ENCODE data around the gene PIK3C2B.
"Not testable (repeated sequence)": the region's sequence is repeated elsewhere in the genome, so short reads cannot be mapped to it uniquely, and the experiment has no call there.

The PIK3C2B gene

GRCh38 chr1:204491655-204492054 is 3.0 kb downstream of the PIK3C2B start:
- no peaks in the 10 kb centered on the region for H3K36me3 ChIP-seq (ENCODE audit: insufficient read depth, low read length)
- no peaks in the 10 kb centered on the region for H3F3A ChIP-seq (ENCODE audit: low read depth)
- peak overlapping the region; percentile 91 for H3K9ac ChIP-seq (ENCODE audit: low read depth, low read length, poor library complexity, severe bottlenecking)
- H3K4me3 ChIP-seq (ENCODE audit: low read length, poor library complexity, severe bottlenecking): peak overlapping the region; percentile 84
- H3K4me2 ChIP-seq (ENCODE audit: low read depth, low read length, poor library complexity, severe bottlenecking): peak overlapping the region; percentile 97
- H3K79me2 ChIP-seq (ENCODE audit: insufficient read depth, low read length): peaks cover 70% of the 10 kb centered on the region
- no peaks in the 10 kb centered on the region for H3K27me3 ChIP-seq (ENCODE audit: insufficient read depth, low read length, poor library complexity, severe bottlenecking)
- no peaks in the 10 kb centered on the region for H3K9me3 ChIP-seq (ENCODE audit: insufficient read depth, low read depth, low read length)
- peaks cover 61% of the 10 kb centered on the region for H3K4me1 ChIP-seq (ENCODE audit: insufficient read depth, low read length, poor library complexity, severe bottlenecking)
- H3K9me2 ChIP-seq (replicated peaks; ENCODE audit: low read depth, low read length): no peaks in the 10 kb centered on the region
- peaks cover 19% of the 10 kb centered on the region for H4K20me1 ChIP-seq (ENCODE audit: insufficient read depth, low read length, poor library complexity, severe bottlenecking)
- no peak for TF ChIP-seq CTCF (conservative IDR thresholded peaks at IDR 0.05; ENCODE audit: low read length)
- no peak for TF ChIP-seq EZH2phosphoT487 (IDR thresholded peaks at IDR 0.05; ENCODE audit: borderline replicate concordance)
- H2AFZ ChIP-seq (ENCODE audit: low read length): no peak overlapping the region

- H3K9me2 ChIP-seq (replicated peaks; ENCODE audit: low read depth, low read length): no peaks in the 10 kb centered on the region
- no peak overlapping the region for H3K9ac ChIP-seq (ENCODE audit: low read depth, low read length, poor library complexity, severe bottlenecking)
- H3K9me3 ChIP-seq (ENCODE audit: insufficient read depth, low read depth, low read length): no peaks in the 10 kb centered on the region
- H3K4me3 ChIP-seq (ENCODE audit: low read length, poor library complexity, severe bottlenecking): no peak overlapping the region
- H4K20me1 ChIP-seq (ENCODE audit: insufficient read depth, low read length, poor library complexity, severe bottlenecking): peaks cover 16% of the 10 kb centered on the region
- no peaks in the 10 kb centered on the region for H3K27me3 ChIP-seq (ENCODE audit: insufficient read depth, low read length, poor library complexity, severe bottlenecking)
- no peaks in the 10 kb centered on the region for H3K36me3 ChIP-seq (ENCODE audit: insufficient read depth, low read length)
- H3K4me2 ChIP-seq (ENCODE audit: low read depth, low read length, poor library complexity, severe bottlenecking): peak overlapping the region; percentile 97
- H3K79me2 ChIP-seq (ENCODE audit: insufficient read depth, low read length): peaks cover 100% of the 10 kb centered on the region
- H3F3A ChIP-seq (ENCODE audit: low read depth): no peaks in the 10 kb centered on the region
- peaks cover 53% of the 10 kb centered on the region for H3K4me1 ChIP-seq (ENCODE audit: insufficient read depth, low read length, poor library complexity, severe bottlenecking)
- no peak overlapping the region for H2AFZ ChIP-seq (ENCODE audit: low read length)
- TF ChIP-seq EZH2phosphoT487 (IDR thresholded peaks at IDR 0.05; ENCODE audit: borderline replicate concordance) (no peak), CTCF (conservative IDR thresholded peaks at IDR 0.05; ENCODE audit: low read length) (no peak)
Observed at GRCh38 chr1:204487256-204487615, 7.4 kb downstream of the PIK3C2B start.

- not testable (repeated sequence) for H3K9ac ChIP-seq (ENCODE audit: low read depth, low read length, poor library complexity, severe bottlenecking); H3K9me2 ChIP-seq (replicated peaks; ENCODE audit: low read depth, low read length); H3F3A ChIP-seq (ENCODE audit: low read depth); H2AFZ ChIP-seq (ENCODE audit: low read length); H3K27me3 ChIP-seq (ENCODE audit: insufficient read depth, low read length, poor library complexity, severe bottlenecking); H3K36me3 ChIP-seq (ENCODE audit: insufficient read depth, low read length); H3K4me3 ChIP-seq (ENCODE audit: low read length, poor library complexity, severe bottlenecking); H3K9me3 ChIP-seq (ENCODE audit: insufficient read depth, low read depth, low read length)
- peaks cover 100% of the 10 kb centered on the region for H3K79me2 ChIP-seq (ENCODE audit: insufficient read depth, low read length)
- H3K4me1 ChIP-seq (ENCODE audit: insufficient read depth, low read length, poor library complexity, severe bottlenecking): peaks cover 53% of the 10 kb centered on the region
- peaks cover 17% of the 10 kb centered on the region for H4K20me1 ChIP-seq (ENCODE audit: insufficient read depth, low read length, poor library complexity, severe bottlenecking)
- H3K4me2 ChIP-seq (ENCODE audit: low read depth, low read length, poor library complexity, severe bottlenecking): peak overlapping the region; percentile 97
Observed at GRCh38 chr1:204486513-204487255, 7.9 kb downstream of the PIK3C2B start.

- Histone ChIP-seq H3K4me2 (ENCODE audit: low read depth, low read length, poor library complexity, severe bottlenecking) (no peak overlapping the region), H3K9me2 (replicated peaks; ENCODE audit: low read depth, low read length) (no peaks in the 10 kb centered on the region), H3K4me1 (ENCODE audit: insufficient read depth, low read length, poor library complexity, severe bottlenecking) (peaks cover 59% of the 10 kb centered on the region), H4K20me1 (ENCODE audit: insufficient read depth, low read length, poor library complexity, severe bottlenecking) (peaks cover 11% of the 10 kb centered on the region), H3K9ac (ENCODE audit: low read depth, low read length, poor library complexity, severe bottlenecking) (no peak overlapping the region), H2AFZ (ENCODE audit: low read length) (no peak overlapping the region), H3K79me2 (ENCODE audit: insufficient read depth, low read length) (peaks cover 99% of the 10 kb centered on the region), H3F3A (ENCODE audit: low read depth) (no peaks in the 10 kb centered on the region), H3K4me3 (ENCODE audit: low read length, poor library complexity, severe bottlenecking) (no peak overlapping the region), H3K9me3 (ENCODE audit: insufficient read depth, low read depth, low read length) (no peaks in the 10 kb centered on the region), H3K27me3 (ENCODE audit: insufficient read depth, low read length, poor library complexity, severe bottlenecking) (no peaks in the 10 kb centered on the region), H3K36me3 (ENCODE audit: insufficient read depth, low read length) (no peaks in the 10 kb centered on the region)
- TF ChIP-seq EZH2phosphoT487 (IDR thresholded peaks at IDR 0.05; ENCODE audit: borderline replicate concordance) (no peak), CTCF (conservative IDR thresholded peaks at IDR 0.05; ENCODE audit: low read length) (no peak)
Observed at GRCh38 chr1:204483791-204484190, 10.8 kb downstream of the PIK3C2B start.
